ENCODE measurements around the gene CCBE1. TPM values are rescaled to one million over a fixed set of nuclear protein-coding genes. Genes with fewer than 3 reads are reported as not detected.

CCBE1 gene
- total RNA-seq, 4 donors from 2014 or later: 2.2 to 7.7 (median 4.1) TPM

DNA sequence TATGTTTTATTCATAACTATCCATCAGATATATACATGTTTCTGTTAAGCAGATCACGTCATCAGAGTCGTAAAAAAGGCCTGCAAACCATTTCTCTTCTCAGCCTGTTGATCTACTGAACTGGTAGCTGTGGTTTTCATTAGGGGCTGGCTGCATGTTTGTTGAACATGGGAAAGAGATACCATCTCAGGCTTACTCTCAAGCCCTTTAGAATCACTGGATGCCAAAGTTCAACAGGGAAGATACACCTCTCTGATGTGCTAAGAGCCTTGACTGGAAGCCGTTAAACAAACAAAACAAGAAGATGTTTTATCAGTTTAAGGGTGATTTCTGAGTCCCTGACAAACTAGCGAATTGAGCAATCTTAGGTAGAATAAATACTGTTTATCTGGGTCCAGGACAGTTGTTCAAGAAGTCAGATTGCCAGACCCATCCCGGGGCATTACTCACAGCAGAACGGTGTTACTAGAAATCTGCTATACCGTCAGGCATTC, 243.7 kb downstream of the CCBE1 start:
- Histone ChIP-seq H3K27ac (no peak overlapping the region), H3K36me3 (no peaks in the 10 kb centered on the region), H3K4me1 (no peaks in the 10 kb centered on the region), H3K27me3 (peaks cover 4% of the 10 kb centered on the region), H3K9me3 (no peaks in the 10 kb centered on the region), H3K4me3 (no peak overlapping the region)
- ATAC-seq: no peak
- TF ChIP-seq, protein P1, sequence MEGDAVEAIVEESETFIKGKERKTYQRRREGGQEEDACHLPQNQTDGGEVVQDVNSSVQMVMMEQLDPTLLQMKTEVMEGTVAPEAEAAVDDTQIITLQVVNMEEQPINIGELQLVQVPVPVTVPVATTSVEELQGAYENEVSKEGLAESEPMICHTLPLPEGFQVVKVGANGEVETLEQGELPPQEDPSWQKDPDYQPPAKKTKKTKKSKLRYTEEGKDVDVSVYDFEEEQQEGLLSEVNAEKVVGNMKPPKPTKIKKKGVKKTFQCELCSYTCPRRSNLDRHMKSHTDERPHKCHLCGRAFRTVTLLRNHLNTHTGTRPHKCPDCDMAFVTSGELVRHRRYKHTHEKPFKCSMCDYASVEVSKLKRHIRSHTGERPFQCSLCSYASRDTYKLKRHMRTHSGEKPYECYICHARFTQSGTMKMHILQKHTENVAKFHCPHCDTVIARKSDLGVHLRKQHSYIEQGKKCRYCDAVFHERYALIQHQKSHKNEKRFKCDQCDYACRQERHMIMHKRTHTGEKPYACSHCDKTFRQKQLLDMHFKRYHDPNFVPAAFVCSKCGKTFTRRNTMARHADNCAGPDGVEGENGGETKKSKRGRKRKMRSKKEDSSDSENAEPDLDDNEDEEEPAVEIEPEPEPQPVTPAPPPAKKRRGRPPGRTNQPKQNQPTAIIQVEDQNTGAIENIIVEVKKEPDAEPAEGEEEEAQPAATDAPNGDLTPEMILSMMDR (IDR thresholded peaks at IDR 0.05): no peak
- TF ChIP-seq POLR2A (IDR thresholded peaks at IDR 0.05) (no peak), EP300 (IDR thresholded peaks at IDR 0.05) (no peak), POLR2AphosphoS5 (IDR thresholded peaks at IDR 0.05) (no peak)
- 83 to 88% methylated on average over 5 to 7 of the region's 7 CpGs for WGBS, 2 donors (ENCODE audit: low coverage in 1 of 2)

DNA sequence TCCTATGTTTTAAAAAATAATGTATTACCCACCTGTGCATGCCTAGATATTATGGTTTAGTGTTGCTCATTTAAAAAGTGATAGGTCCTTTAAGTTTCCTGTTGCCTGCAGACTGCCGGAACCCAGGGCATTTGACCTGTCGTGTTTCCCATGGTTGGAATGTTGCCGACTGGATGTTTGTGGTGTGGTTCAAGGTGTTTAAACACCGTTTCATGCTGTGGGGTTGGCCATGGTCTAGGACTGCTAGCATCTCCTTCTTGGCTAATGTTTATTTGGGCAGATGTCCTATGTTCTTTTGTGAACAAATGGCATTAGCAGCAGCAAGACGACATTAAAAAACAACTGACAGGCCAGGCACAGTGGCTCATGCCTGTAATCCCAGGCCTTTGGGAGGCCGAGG, 245.3 kb downstream of the CCBE1 start:
- 62 to 73% methylated on average over 2 to 5 of the region's 6 CpGs for WGBS, 2 donors (ENCODE audit: low coverage in 1 of 2)
- ATAC-seq: no peak
- no peaks in the 10 kb centered on the region for H3K9me3 ChIP-seq
- H3K27ac ChIP-seq: no peak overlapping the region
- H3K4me1 ChIP-seq: no peaks in the 10 kb centered on the region
- H3K27me3 ChIP-seq: peaks cover 4% of the 10 kb centered on the region
- no peak for TF ChIP-seq POLR2AphosphoS5 (IDR thresholded peaks at IDR 0.05)
- TF ChIP-seq, protein P1 (IDR thresholded peaks at IDR 0.05): no peak
- TF ChIP-seq POLR2A (IDR thresholded peaks at IDR 0.05): no peak
- no peak overlapping the region for H3K4me3 ChIP-seq
- H3K36me3 ChIP-seq: no peaks in the 10 kb centered on the region

DNA sequence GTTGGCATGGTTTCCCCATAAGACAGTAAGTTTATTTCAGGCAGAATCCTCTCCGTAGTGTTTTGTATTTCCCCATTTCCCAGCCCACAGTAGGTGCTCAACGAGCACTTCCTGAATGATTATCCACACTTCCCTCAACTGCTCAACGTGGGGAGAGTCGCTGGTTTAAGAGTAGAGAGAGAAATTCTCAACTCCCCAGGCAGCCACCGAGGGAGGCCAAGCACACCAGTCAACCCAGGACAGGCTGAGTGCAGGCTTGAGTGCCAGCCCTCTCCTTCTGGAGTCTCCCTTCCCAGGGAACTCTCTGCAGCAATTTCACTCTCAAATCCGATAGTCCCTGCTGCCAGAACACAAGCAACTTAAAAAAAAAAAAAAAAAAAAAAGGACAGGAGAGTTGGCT, 246.2 kb downstream of the CCBE1 start:
- Histone ChIP-seq H3K27me3 (peaks cover 4% of the 10 kb centered on the region), H3K4me3 (no peak overlapping the region), H3K4me1 (no peaks in the 10 kb centered on the region), H3K9me3 (no peaks in the 10 kb centered on the region), H3K27ac (no peak overlapping the region), H3K36me3 (no peaks in the 10 kb centered on the region)
- TF ChIP-seq, protein P1 (IDR thresholded peaks at IDR 0.05): no peak
- no peak for TF ChIP-seq POLR2AphosphoS5 (IDR thresholded peaks at IDR 0.05)
- no peak for TF ChIP-seq POLR2A (IDR thresholded peaks at IDR 0.05)
- no peak for TF ChIP-seq EP300 (IDR thresholded peaks at IDR 0.05)
- no peak for ATAC-seq
- 100% methylated on average over 1 of the region's 6 CpGs; no CpG with 5 or more reads in 1 of the 2 donors for WGBS, 2 donors (ENCODE audit: low coverage in 1 of 2)

DNA sequence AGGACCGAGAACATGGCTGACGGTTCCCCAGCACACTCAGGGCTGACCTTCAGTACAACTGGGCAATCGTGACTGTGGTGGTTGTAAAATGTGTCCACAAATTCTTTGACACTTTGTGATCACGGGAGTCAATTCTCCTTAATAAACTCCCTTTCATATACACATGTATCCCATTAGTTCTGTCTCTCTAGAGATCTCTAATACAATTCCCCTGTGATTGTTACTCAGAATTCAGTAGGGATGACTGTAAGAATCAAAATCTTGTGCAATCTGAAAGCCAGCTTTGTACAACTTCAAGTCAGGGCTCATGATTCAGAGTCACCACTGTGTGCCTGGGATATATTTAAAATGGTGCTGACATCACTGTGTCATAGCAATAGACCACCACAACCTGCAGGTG, 248.7 kb downstream of the CCBE1 start:
- no peak overlapping the region for H3K27ac ChIP-seq
- no peaks in the 10 kb centered on the region for H3K9me3 ChIP-seq
- ATAC-seq: no peak
- no peaks in the 10 kb centered on the region for H3K27me3 ChIP-seq
- no peak overlapping the region for H3K4me3 ChIP-seq
- H3K36me3 ChIP-seq: no peaks in the 10 kb centered on the region
- 83 to 100% methylated on average over 3 to 4 of the region's 4 CpGs for WGBS, 2 donors (ENCODE audit: low coverage in 1 of 2)
- no peaks in the 10 kb centered on the region for H3K4me1 ChIP-seq
- no peak for TF ChIP-seq POLR2A (IDR thresholded peaks at IDR 0.05)
- TF ChIP-seq POLR2AphosphoS5 (IDR thresholded peaks at IDR 0.05): no peak
- TF ChIP-seq EP300 (IDR thresholded peaks at IDR 0.05): no peak

DNA sequence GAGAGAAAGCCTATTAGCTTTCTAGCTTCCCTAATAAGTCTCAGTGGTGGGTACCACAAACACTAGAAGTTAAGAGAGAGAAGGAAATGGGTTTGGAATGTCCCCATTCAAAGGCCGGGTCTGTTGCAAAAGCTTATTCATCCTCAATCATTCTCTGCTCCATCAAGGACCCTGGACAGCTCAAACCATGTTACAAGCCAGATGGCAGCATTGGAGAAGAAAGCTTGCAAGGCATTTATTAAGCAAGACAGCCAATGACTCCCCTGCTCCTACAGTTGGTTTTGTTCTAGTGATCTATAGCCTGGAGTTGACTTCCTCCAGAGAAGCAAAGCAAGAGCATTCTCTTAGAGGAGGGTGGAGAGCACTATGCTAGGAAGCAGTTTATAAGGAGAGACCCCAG, 251.2 kb downstream of the CCBE1 start:
- no peak for ATAC-seq
- 0 to 13% methylated on average over 1 of the region's 1 CpG for WGBS, 2 donors (ENCODE audit: low coverage in 1 of 2)

More for the DNA sequence above, 251.2 kb downstream of the CCBE1 start:
- TF ChIP-seq POLR2A (IDR thresholded peaks at IDR 0.05): no peak
- TF ChIP-seq, protein P1 (IDR thresholded peaks at IDR 0.05): no peak
- peaks cover 0 to 12% (median 0%) of the 10 kb centered on the region in 3 donors for H3K9me3 ChIP-seq
- H3K4me3 ChIP-seq: no peak overlapping the region
- no peaks in the 10 kb centered on the region for H3K27me3 ChIP-seq
- H3K36me3 ChIP-seq: no peaks in the 10 kb centered on the region
- no peak overlapping the region for H3K27ac ChIP-seq
- H3K4me1 ChIP-seq: no peaks in the 10 kb centered on the region
